ENCODE measurements around the gene ERBB2.

GRCh38 chr17:39674179-39674578 lies 25.7 kb upstream of the ERBB2 start:
- TF ChIP-seq CTCF (IDR thresholded peaks at IDR 0.05): no peak
- no peak for TF ChIP-seq POLR2A (IDR thresholded peaks at IDR 0.05)
